Kidney (tissue), 14 donors: ENCODE results near the gene ZNF700. TPM values are rescaled to one million over a fixed set of nuclear protein-coding genes. Genes with fewer than 3 reads are reported as not detected.
A peak's percentile ranks its signal among the peaks of the same experiment; 100 is the strongest.
"Not testable (repeated sequence)": the region's sequence is repeated elsewhere in the genome, so short reads cannot be mapped to it uniquely, and the experiment has no call there.

Source experiments
- DNase-seq, 5 donors: peaks; one replicate each; pipeline ENCODE4 v3.0.0-alpha.2; 2013 to 2020
- FAIRE-seq: peaks from 2 replicates; lab custom pipeline; 2012; peaks lifted over from hg19 to GRCh38; lab: Jason Lieb, UNC
- H3K27ac ChIP-seq, 2 donors: one replicate each; pipeline ENCODE4 v1.7.0; 2013; ENCODE audit warnings: low read depth in 2 of 2, low read length in 2 of 2, inconsistent platforms in 1 of 2
- H3K27me3 ChIP-seq: one replicate; pipeline ENCODE4 v1.7.1; 2013; ENCODE audit warnings: low read length, inconsistent platforms; ENCODE audit not compliant: control insufficient read depth, insufficient read depth
- H3K36me3 ChIP-seq, 3 donors: one replicate each; pipeline versions ENCODE4 v1.7.0 to v1.7.1; 2013; ENCODE audit warnings: low read length in 3 of 3, control low read depth in 1 of 3, inconsistent platforms in 1 of 3; ENCODE audit not compliant: insufficient read depth in 3 of 3, control insufficient read depth in 2 of 3
- H3K4me1 ChIP-seq, 3 donors: one replicate each; pipeline versions ENCODE4 v1.7.0 to v1.7.1; 2013; ENCODE audit warnings: low read length in 3 of 3, inconsistent platforms in 1 of 3, low read depth in 1 of 3; ENCODE audit not compliant: control insufficient read depth in 2 of 3, insufficient read depth in 2 of 3
- H3K4me3 ChIP-seq, 3 donors: one replicate each; pipeline versions ENCODE4 v1.7.0 to v1.8.1; 2013; ENCODE audit warnings: low read length in 3 of 3, control low read depth in 1 of 3, inconsistent platforms in 1 of 3
- H3K9ac ChIP-seq, 3 donors: one replicate each; pipeline versions ENCODE4 v1.7.0 to v1.7.1; 2013; ENCODE audit warnings: low read length in 3 of 3, control low read depth in 1 of 3, inconsistent platforms in 1 of 3
- H3K9me3 ChIP-seq, 3 donors: one replicate each; pipeline versions ENCODE4 v1.7.0 to v1.7.1; 2013; ENCODE audit warnings: low read length in 3 of 3, control low read depth in 1 of 3, inconsistent platforms in 1 of 3; ENCODE audit not compliant: control insufficient read depth in 2 of 3, insufficient read depth in 1 of 3
- CTCF ChIP-seq: IDR thresholded peaks from 3 replicates; pipeline ENCODE4 v1.5.1; 2012; ENCODE audit warnings: mild to moderate bottlenecking, moderate library complexity, borderline replicate concordance; ENCODE audit not compliant: insufficient read depth; ENCODE audit errors: extremely low read depth
- intact Hi-C: fragments of 100-400 bp; cut with DNase I; formaldehyde crosslinking; loops from one replicate; pipeline ENCODE4 v1.11.1; 2022
- polyA plus RNA-seq: library from polyadenylated mRNA; stranded (reverse); fragments of 350-450 nt; fragmentation: Illumina TruSeq; extraction: RNeasy Lipid Tissue Mini Kit (QIAGEN cat#74804); gene quantifications from one replicate; pipeline ENCODE4 v1.2.3, GENCODE V29; 2014; ENCODE audit warnings: low read depth, low replicate concordance; ENCODE audit not compliant: insufficient read depth
- total RNA-seq: library from RNA; stranded (reverse); fragmentation: NEBNext Ultra II Directional; extraction: Animal tissue kit (Norgen Biotek cat#: 25700); gene quantifications from one replicate; pipeline ENCODE4 v1.2.1, GENCODE V29; 2021
- donor health status: control.
- donor health status: control.
- donor health status: control.
- donor health status: control.
- donor health status: control.
- donor health status: DM: yes; HTN: yes; CAD: no.
- donor health status: Normal renal cell carcinoma (clear cell type).

ZNF700 gene
- total and polyA plus RNA-seq, 2 donors from 2014 or later: 7.2 to 20.9 TPM

DNA sequence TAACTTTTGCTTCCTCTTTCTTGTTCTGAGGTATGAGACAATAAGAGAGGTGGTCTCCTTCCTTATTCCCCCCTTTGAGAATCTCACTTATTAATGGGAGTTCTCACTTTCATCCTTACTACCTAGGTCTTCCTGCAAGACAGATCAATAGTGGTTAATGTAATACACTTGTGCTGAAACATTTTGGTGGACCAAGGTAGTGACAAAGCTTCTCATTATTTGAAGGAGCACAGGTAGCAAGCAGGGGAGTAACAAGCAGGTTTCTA, 17.9 kb downstream of the ZNF700 start:
- Histone ChIP-seq H3K4me1 (no peaks in the 10 kb centered on the region), H3K9me3 (peaks cover 2 to 62% (median 48%) of the 10 kb centered on the region in 3 donors), H3K9ac (no peak overlapping the region), H3K36me3 (peaks cover 2 to 22% (median 13%) of the 10 kb centered on the region in 3 donors), H3K4me3 (no peak overlapping the region), H3K27ac (no peak overlapping the region), H3K27me3 (no peaks in the 10 kb centered on the region)
- no peak for FAIRE-seq
- TF ChIP-seq CTCF: no peak
- intact Hi-C loops: no loop called here
- no peak for DNase-seq

- Histone ChIP-seq H3K9me3 (peaks cover 10 to 79% (median 65%) of the 10 kb centered on the region in 3 donors), H3K27ac (no peak overlapping the region), H3K36me3 (peaks cover 18 to 41% (median 30%) of the 10 kb centered on the region in 3 donors), H3K27me3 (no peaks in the 10 kb centered on the region), H3K4me3 (no peak overlapping the region), H3K4me1 (no peaks in the 10 kb centered on the region), H3K9ac (no peak overlapping the region)
- DNase-seq (no peak), FAIRE-seq (no peak)
- intact Hi-C loops: no loop called here
- TF ChIP-seq CTCF: no peak
These were observed 19.7 kb downstream of the ZNF700 start for GRCh38 chr19:11944656-11945055.

DNA sequence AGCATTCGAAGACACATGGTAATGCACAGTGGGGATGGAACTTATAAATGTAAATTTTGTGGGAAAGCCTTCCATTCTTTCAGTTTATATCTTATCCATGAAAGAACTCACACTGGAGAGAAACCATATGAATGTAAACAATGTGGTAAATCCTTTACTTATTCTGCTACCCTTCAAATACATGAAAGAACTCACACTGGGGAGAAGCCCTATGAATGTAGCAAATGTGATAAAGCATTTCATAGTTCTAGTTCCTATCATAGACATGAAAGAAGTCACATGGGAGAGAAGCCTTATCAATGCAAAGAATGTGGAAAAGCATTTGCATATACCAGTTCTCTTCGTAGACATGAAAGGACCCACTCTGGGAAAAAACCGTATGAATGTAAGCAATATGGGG, 23.7 kb downstream of the ZNF700 start:
- DNase-seq (no peak), FAIRE-seq (no peak)
- Histone ChIP-seq H3K27ac (no peak overlapping the region), H3K36me3 (peaks cover 28 to 37% (median 36%) of the 10 kb centered on the region in 3 donors), H3K9ac (no peak overlapping the region), H3K4me1 (no peaks in the 10 kb centered on the region), H3K27me3 (no peaks in the 10 kb centered on the region), H3K9me3 (peaks cover 19 to 96% (median 55%) of the 10 kb centered on the region in 3 donors), H3K4me3 (peak overlapping the region in 1 of 3 donors; percentile 9)
- intact Hi-C loops: no loop called here
- no peak for TF ChIP-seq CTCF

- no peak for FAIRE-seq
- no peak overlapping the region for H3K9ac ChIP-seq
- DNase-seq: no peak
- peaks cover 28 to 36% (median 36%) of the 10 kb centered on the region in 3 donors for H3K36me3 ChIP-seq
- H3K4me1 ChIP-seq: no peaks in the 10 kb centered on the region
- H3K4me3 ChIP-seq: peak overlapping the region in 2 of 3 donors; percentile 9 to 13
- peaks cover 19 to 93% (median 53%) of the 10 kb centered on the region in 3 donors for H3K9me3 ChIP-seq
- TF ChIP-seq CTCF: no peak
- H3K27ac ChIP-seq: no peak overlapping the region
- H3K27me3 ChIP-seq: no peaks in the 10 kb centered on the region
- intact Hi-C loops: no loop called here
These were observed 24.3 kb downstream of the ZNF700 start for GRCh38 chr19:11949201-11949600.

- peaks cover 19 to 91% (median 49%) of the 10 kb centered on the region in 3 donors for H3K9me3 ChIP-seq
- DNase-seq, intact Hi-C loops, H3K27me3 ChIP-seq, H3K4me1 ChIP-seq, H3K9ac ChIP-seq, H3K27ac ChIP-seq, FAIRE-seq: not testable (repeated sequence)
- H3K36me3 ChIP-seq: peaks cover 28 to 35% (median 34%) of the 10 kb centered on the region in 3 donors
- H3K4me3 ChIP-seq: peak overlapping the region in 2 of 3 donors; percentile 1 to 13
These were observed 24.7 kb downstream of the ZNF700 start for GRCh38 chr19:11949614-11950080.
